Kidney (tissue), 14 donors: ENCODE measurements around the gene FXYD3. TPM values are rescaled to one million over a fixed set of nuclear protein-coding genes. Genes with fewer than 3 reads are reported as not detected.

Source experiments
- DNase-seq, 5 donors: peaks; one replicate each; pipeline ENCODE4 v3.0.0-alpha.2; 2013 to 2020
- FAIRE-seq: peaks from 2 replicates; lab custom pipeline; 2012; peaks lifted over from hg19 to GRCh38; lab: Jason Lieb, UNC
- H3K27ac ChIP-seq, 2 donors: one replicate each; pipeline ENCODE4 v1.7.0; 2013; ENCODE audit warnings: low read depth in 2 of 2, low read length in 2 of 2, inconsistent platforms in 1 of 2
- H3K27me3 ChIP-seq: one replicate; pipeline ENCODE4 v1.7.1; 2013; ENCODE audit warnings: low read length, inconsistent platforms; ENCODE audit not compliant: control insufficient read depth, insufficient read depth
- H3K36me3 ChIP-seq, 3 donors: one replicate each; pipeline versions ENCODE4 v1.7.0 to v1.7.1; 2013; ENCODE audit warnings: low read length in 3 of 3, control low read depth in 1 of 3, inconsistent platforms in 1 of 3; ENCODE audit not compliant: insufficient read depth in 3 of 3, control insufficient read depth in 2 of 3
- H3K4me1 ChIP-seq, 3 donors: one replicate each; pipeline versions ENCODE4 v1.7.0 to v1.7.1; 2013; ENCODE audit warnings: low read length in 3 of 3, inconsistent platforms in 1 of 3, low read depth in 1 of 3; ENCODE audit not compliant: control insufficient read depth in 2 of 3, insufficient read depth in 2 of 3
- H3K4me3 ChIP-seq, 3 donors: one replicate each; pipeline versions ENCODE4 v1.7.0 to v1.8.1; 2013; ENCODE audit warnings: low read length in 3 of 3, control low read depth in 1 of 3, inconsistent platforms in 1 of 3
- H3K9ac ChIP-seq, 3 donors: one replicate each; pipeline versions ENCODE4 v1.7.0 to v1.7.1; 2013; ENCODE audit warnings: low read length in 3 of 3, control low read depth in 1 of 3, inconsistent platforms in 1 of 3
- H3K9me3 ChIP-seq, 3 donors: one replicate each; pipeline versions ENCODE4 v1.7.0 to v1.7.1; 2013; ENCODE audit warnings: low read length in 3 of 3, control low read depth in 1 of 3, inconsistent platforms in 1 of 3; ENCODE audit not compliant: control insufficient read depth in 2 of 3, insufficient read depth in 1 of 3
- CTCF ChIP-seq: IDR thresholded peaks from 3 replicates; pipeline ENCODE4 v1.5.1; 2012; ENCODE audit warnings: mild to moderate bottlenecking, moderate library complexity, borderline replicate concordance; ENCODE audit not compliant: insufficient read depth; ENCODE audit errors: extremely low read depth
- intact Hi-C: fragments of 100-400 bp; cut with DNase I; formaldehyde crosslinking; loops from one replicate; pipeline ENCODE4 v1.11.1; 2022
- polyA plus RNA-seq: library from polyadenylated mRNA; stranded (reverse); fragments of 350-450 nt; fragmentation: Illumina TruSeq; extraction: RNeasy Lipid Tissue Mini Kit (QIAGEN cat#74804); gene quantifications from one replicate; pipeline ENCODE4 v1.2.3, GENCODE V29; 2014; ENCODE audit warnings: low read depth, low replicate concordance; ENCODE audit not compliant: insufficient read depth
- total RNA-seq: library from RNA; stranded (reverse); fragmentation: NEBNext Ultra II Directional; extraction: Animal tissue kit (Norgen Biotek cat#: 25700); gene quantifications from one replicate; pipeline ENCODE4 v1.2.1, GENCODE V29; 2021
- donor health status: control.
- donor health status: control.
- donor health status: control.
- donor health status: control.
- donor health status: control.
- donor health status: DM: yes; HTN: yes; CAD: no.
- donor health status: Normal renal cell carcinoma (clear cell type).

FXYD3 gene
- total and polyA plus RNA-seq, 2 donors from 2014 or later = 26.4 to 33.7 TPM

GRCh38 chr19:35068941-35069634 lies 46.5 kb upstream of the FXYD3 start:
- H3K9ac ChIP-seq = no peak overlapping the region
- FAIRE-seq = no peak
- no peak overlapping the region for H3K4me3 ChIP-seq
- H3K9me3 ChIP-seq = peaks cover 0 to 4% (median 3%) of the 10 kb centered on the region in 3 donors
- intact Hi-C loops = no loop called here
- no peaks in the 10 kb centered on the region for H3K36me3 ChIP-seq
- TF ChIP-seq CTCF = no peak
- DNase-seq = peak in 1 of 5 donors; percentile 28
- H3K4me1 ChIP-seq = peaks cover 0 to 3% (median 0%) of the 10 kb centered on the region in 3 donors
- H3K27me3 ChIP-seq = no peaks in the 10 kb centered on the region
- H3K27ac ChIP-seq = no peak overlapping the region

GRCh38 chr19:35069696-35070095 lies 45.9 kb upstream of the FXYD3 start:
- Histone ChIP-seq H3K4me1 (peaks cover 0 to 3% (median 0%) of the 10 kb centered on the region in 3 donors), H3K36me3 (no peaks in the 10 kb centered on the region), H3K27me3 (no peaks in the 10 kb centered on the region), H3K4me3 (no peak overlapping the region), H3K9me3 (peaks cover 0 to 4% (median 3%) of the 10 kb centered on the region in 3 donors), H3K9ac (no peak overlapping the region), H3K27ac (no peak overlapping the region)
- no peak for TF ChIP-seq CTCF
- no peak for FAIRE-seq
- DNase-seq = no peak
- intact Hi-C loops = no loop called here

- no peak overlapping the region for H3K9ac ChIP-seq
- H3K36me3 ChIP-seq = no peaks in the 10 kb centered on the region
- peaks cover 0 to 3% (median 0%) of the 10 kb centered on the region in 3 donors for H3K4me1 ChIP-seq
- FAIRE-seq (no peak), DNase-seq (no peak)
- intact Hi-C loops = no loop called here
- H3K27ac ChIP-seq = no peak overlapping the region
- no peak for TF ChIP-seq CTCF
- peaks cover 0 to 4% (median 3%) of the 10 kb centered on the region in 3 donors for H3K9me3 ChIP-seq
- H3K27me3 ChIP-seq = no peaks in the 10 kb centered on the region
- H3K4me3 ChIP-seq = no peak overlapping the region
Measured at GRCh38 chr19:35070471-35070870, 45.2 kb upstream of the FXYD3 start.
